Loucy (cell line): ENCODE measurements around the gene SLC30A3.

Source experiments
- H2AFZ ChIP-seq: fragments of 200-600 bp; sonication (generic); 2 replicates; pipeline ENCODE4 v1.6.0; 2016; ENCODE audit warnings: antibody characterized with exemption, mild to moderate bottlenecking, low read length, moderate library complexity
- H3F3A ChIP-seq: fragments of 200-600 bp; 2 replicates; pipeline ENCODE4 v1.6.0; 2016; ENCODE audit warnings: antibody characterized with exemption, low read depth, mild to moderate bottlenecking
- H3K27me3 ChIP-seq: fragments of 200-600 bp; sonication (generic); 2 replicates; pipeline ENCODE4 v1.6.1; 2014; ENCODE audit warnings: low read length, mild to moderate bottlenecking; ENCODE audit not compliant: insufficient read depth, poor library complexity, severe bottlenecking
- H3K36me3 ChIP-seq: fragments of 200-600 bp; sonication (generic); 2 replicates; pipeline ENCODE4 v1.6.1; 2016; ENCODE audit warnings: low read length; ENCODE audit not compliant: insufficient read depth
- H3K4me1 ChIP-seq: fragments of 200-600 bp; sonication (generic); 2 replicates; pipeline ENCODE4 v1.5.1; 2014; ENCODE audit warnings: low read length, mild to moderate bottlenecking; ENCODE audit not compliant: insufficient read depth, poor library complexity, severe bottlenecking
- H3K4me2 ChIP-seq: fragments of 200-600 bp; sonication (generic); 2 replicates; pipeline ENCODE4 v1.6.0; 2014; ENCODE audit warnings: antibody characterized with exemption, low read length, low read depth, mild to moderate bottlenecking; ENCODE audit not compliant: poor library complexity, severe bottlenecking
- H3K4me3 ChIP-seq: fragments of 200-600 bp; sonication (generic); 2 replicates; pipeline ENCODE4 v1.5.1; 2014; ENCODE audit warnings: low read length, mild to moderate bottlenecking, mixed read lengths; ENCODE audit not compliant: poor library complexity, severe bottlenecking
- H3K79me2 ChIP-seq: fragments of 200-600 bp; sonication (generic); 2 replicates; pipeline ENCODE4 v1.6.1; 2014; ENCODE audit warnings: low read length; ENCODE audit not compliant: insufficient read depth
- H3K9ac ChIP-seq: fragments of 200-600 bp; sonication (generic); 2 replicates; pipeline ENCODE4 v1.6.0; 2014; ENCODE audit warnings: mild to moderate bottlenecking, low read depth, low read length, moderate library complexity; ENCODE audit not compliant: poor library complexity, severe bottlenecking
- H3K9me2 ChIP-seq: fragments of 200-600 bp; sonication (generic); replicated peaks from 2 replicates; pipeline ENCODE4 v1.6.1; 2016; ENCODE audit warnings: low read depth, low read length, mixed read lengths
- H3K9me3 ChIP-seq: fragments of 200-600 bp; sonication (generic); 2 replicates; pipeline ENCODE4 v1.6.1; 2014; ENCODE audit warnings: mild to moderate bottlenecking, antibody characterized with exemption, low read length, low read depth; ENCODE audit not compliant: insufficient read depth
- H4K20me1 ChIP-seq: fragments of 200-600 bp; sonication (generic); 2 replicates; pipeline ENCODE4 v1.6.0; 2014; ENCODE audit warnings: antibody characterized with exemption, low read length, mild to moderate bottlenecking; ENCODE audit not compliant: insufficient read depth, poor library complexity, severe bottlenecking
- CTCF ChIP-seq: fragments of 200-600 bp; sonication (generic); conservative IDR thresholded peaks from 2 replicates; pipeline ENCODE4 v1.5.1; 2014; ENCODE audit warnings: mild to moderate bottlenecking, antibody characterized with exemption, low read length
- EZH2phosphoT487 ChIP-seq: fragments of 200-600 bp; IDR thresholded peaks from 2 replicates; pipeline ENCODE4 v1.6.1; 2018; ENCODE audit warnings: antibody characterized with exemption, mild to moderate bottlenecking, moderate library complexity, borderline replicate concordance

SLC30A3 gene

GRCh38 chr2:27258051-27258450, 4.8 kb downstream of the SLC30A3 start:
- no peak overlapping the region for H3K4me3 ChIP-seq
- no peak overlapping the region for H2AFZ ChIP-seq
- H4K20me1 ChIP-seq, result no peaks in the 10 kb centered on the region
- H3K36me3 ChIP-seq, result no peaks in the 10 kb centered on the region
- no peaks in the 10 kb centered on the region for H3K9me3 ChIP-seq
- no peak overlapping the region for H3K9ac ChIP-seq
- H3K4me1 ChIP-seq, result no peaks in the 10 kb centered on the region
- H3K79me2 ChIP-seq, result no peaks in the 10 kb centered on the region
- no peaks in the 10 kb centered on the region for H3K27me3 ChIP-seq
- TF ChIP-seq CTCF (no peak), EZH2phosphoT487 (no peak)
- H3F3A ChIP-seq, result no peaks in the 10 kb centered on the region
- H3K4me2 ChIP-seq, result no peak overlapping the region
- no peaks in the 10 kb centered on the region for H3K9me2 ChIP-seq

DNA sequence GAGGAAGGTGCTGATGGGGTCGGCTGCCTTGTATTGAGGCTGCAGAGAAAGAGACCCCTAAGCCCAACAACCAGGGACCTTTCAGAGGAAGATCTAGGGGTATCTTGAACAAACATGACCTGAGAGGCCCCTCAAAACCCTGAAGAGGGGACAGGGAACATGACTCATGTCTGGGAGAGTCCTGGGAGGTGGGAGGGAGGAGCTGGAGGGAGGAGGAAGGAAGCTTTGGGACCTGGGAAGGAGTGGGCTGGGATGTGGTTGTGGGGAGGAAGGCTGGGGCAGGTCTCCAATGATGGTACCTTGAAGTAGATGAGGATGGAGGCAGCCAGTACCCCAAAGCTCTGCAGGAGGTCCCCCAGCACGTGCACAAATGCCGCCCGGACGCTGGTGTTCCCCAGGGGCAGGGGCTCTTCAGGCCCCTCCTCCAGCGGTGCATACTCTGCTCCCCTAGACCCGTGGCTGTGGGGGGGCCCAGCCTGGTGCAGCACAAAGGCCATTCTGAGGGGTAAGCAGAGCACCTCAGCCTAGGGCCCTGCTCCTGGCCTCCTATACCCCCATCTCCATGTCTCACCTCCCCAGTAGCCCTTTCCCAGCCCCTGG, 5.9 kb downstream of the SLC30A3 start:
- no peaks in the 10 kb centered on the region for H3K36me3 ChIP-seq
- no peaks in the 10 kb centered on the region for H3K27me3 ChIP-seq
- H3K4me1 ChIP-seq, result no peaks in the 10 kb centered on the region
- H2AFZ ChIP-seq, result no peak overlapping the region
- TF ChIP-seq EZH2phosphoT487, result no peak
- TF ChIP-seq CTCF, result no peak
- no peaks in the 10 kb centered on the region for H3F3A ChIP-seq
- H3K9me3 ChIP-seq, result no peaks in the 10 kb centered on the region
- H3K4me2 ChIP-seq, result no peak overlapping the region
- no peaks in the 10 kb centered on the region for H3K9me2 ChIP-seq
- no peak overlapping the region for H3K4me3 ChIP-seq
- no peaks in the 10 kb centered on the region for H3K79me2 ChIP-seq
- H3K9ac ChIP-seq, result no peak overlapping the region
- H4K20me1 ChIP-seq, result no peaks in the 10 kb centered on the region

- Histone ChIP-seq H3K36me3 (no peaks in the 10 kb centered on the region), H3K4me2 (no peak overlapping the region), H3K27me3 (no peaks in the 10 kb centered on the region), H2AFZ (no peak overlapping the region), H4K20me1 (no peaks in the 10 kb centered on the region), H3K9me2 (no peaks in the 10 kb centered on the region), H3K9ac (no peak overlapping the region), H3K9me3 (no peaks in the 10 kb centered on the region), H3K4me1 (no peaks in the 10 kb centered on the region), H3F3A (no peaks in the 10 kb centered on the region), H3K4me3 (no peak overlapping the region), H3K79me2 (no peaks in the 10 kb centered on the region)
- no peak for TF ChIP-seq CTCF
- no peak for TF ChIP-seq EZH2phosphoT487
Measured at GRCh38 chr2:27255660-27256059, 7.2 kb downstream of the SLC30A3 start.
